Upper lobe of right lung (tissue), 1 donor: ENCODE data around the gene CITED1. TPM values are rescaled to one million over a fixed set of nuclear protein-coding genes. Genes with fewer than 3 reads are reported as not detected.

Experiments
- ATAC-seq: fragments of 200-7000 bp; cut with Tn5 transposase; one replicate; pipeline ENCODE4 v1.9.1; 2020; ENCODE audit warnings: mild to moderate bottlenecking, moderate library complexity
- DNase-seq: peaks from one replicate; pipeline ENCODE4 v3.0.0-alpha.2; 2020
- H3K27ac ChIP-seq: fragments of 200-600 bp; one replicate; pipeline ENCODE4 v1.8.0; 2022
- H3K27me3 ChIP-seq: fragments of 200-600 bp; one replicate; pipeline ENCODE4 v1.8.0; 2022; ENCODE audit warnings: mild to moderate bottlenecking
- H3K36me3 ChIP-seq: fragments of 200-600 bp; one replicate; pipeline ENCODE4 v1.8.0; 2022
- H3K4me1 ChIP-seq: fragments of 200-600 bp; one replicate; pipeline ENCODE4 v1.8.0; 2022
- H3K4me3 ChIP-seq: fragments of 200-600 bp; one replicate; pipeline ENCODE4 v1.8.0; 2022; ENCODE audit warnings: mild to moderate bottlenecking
- H3K9me3 ChIP-seq: fragments of 200-600 bp; one replicate; pipeline ENCODE4 v1.8.0; 2022
- intact Hi-C: fragments of 100-400 bp; cut with DNase I; formaldehyde crosslinking; loops from one replicate; pipeline ENCODE4 v1.11.0; 2022
- total RNA-seq: library from RNA; stranded (reverse); fragmentation: NEBNext Ultra II Directional; extraction: Animal tissue kit (Norgen Biotek cat#: 25700); gene quantifications from one replicate; pipeline ENCODE4 v1.2.1, GENCODE V29; 2021
- TF ChIP-seq, protein P1 (sequence below): fragments of 200-600 bp; IDR thresholded peaks from one replicate; pipeline ENCODE4 v1.8.0; 2022; ENCODE audit warnings: antibody characterized with exemption
- donor health status: DM: no; HTN: yes; CAD: no; lungs with severe emphysema.

The CITED1 gene
- total RNA-seq, 1 donor from 2014 or later: 0.43 TPM

DNA sequence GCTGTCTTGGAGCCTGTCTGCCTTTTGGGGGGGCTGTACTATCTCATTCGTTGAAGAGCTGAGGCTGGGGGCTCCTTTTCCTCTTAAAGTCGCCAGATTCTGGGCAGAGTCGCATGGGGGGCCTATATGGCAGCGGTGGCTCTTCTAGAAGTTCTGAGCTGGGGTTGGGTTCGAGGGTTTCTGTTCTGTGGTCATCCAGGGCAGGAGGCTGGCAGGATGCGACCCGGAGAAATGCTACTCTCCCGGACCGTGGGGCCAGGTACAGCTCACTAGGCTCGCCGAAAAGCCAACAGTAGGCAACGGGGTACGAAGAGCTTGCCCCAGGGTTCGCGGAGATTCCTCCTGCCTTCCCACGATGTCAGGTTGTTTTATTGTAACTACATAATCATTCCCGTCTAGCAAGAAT, 1.9 kb upstream of the CITED1 start:
- DNase-seq (no peak), ATAC-seq (no peak)
- Histone ChIP-seq H3K27me3 (peaks cover 7% of the 10 kb centered on the region), H3K9me3 (no peaks in the 10 kb centered on the region), H3K4me1 (peaks cover 7% of the 10 kb centered on the region), H3K4me3 (peak overlapping the region; percentile 46), H3K27ac (no peak overlapping the region), H3K36me3 (no peaks in the 10 kb centered on the region)
- intact Hi-C loops: no loop called here
- TF ChIP-seq, protein P1, sequence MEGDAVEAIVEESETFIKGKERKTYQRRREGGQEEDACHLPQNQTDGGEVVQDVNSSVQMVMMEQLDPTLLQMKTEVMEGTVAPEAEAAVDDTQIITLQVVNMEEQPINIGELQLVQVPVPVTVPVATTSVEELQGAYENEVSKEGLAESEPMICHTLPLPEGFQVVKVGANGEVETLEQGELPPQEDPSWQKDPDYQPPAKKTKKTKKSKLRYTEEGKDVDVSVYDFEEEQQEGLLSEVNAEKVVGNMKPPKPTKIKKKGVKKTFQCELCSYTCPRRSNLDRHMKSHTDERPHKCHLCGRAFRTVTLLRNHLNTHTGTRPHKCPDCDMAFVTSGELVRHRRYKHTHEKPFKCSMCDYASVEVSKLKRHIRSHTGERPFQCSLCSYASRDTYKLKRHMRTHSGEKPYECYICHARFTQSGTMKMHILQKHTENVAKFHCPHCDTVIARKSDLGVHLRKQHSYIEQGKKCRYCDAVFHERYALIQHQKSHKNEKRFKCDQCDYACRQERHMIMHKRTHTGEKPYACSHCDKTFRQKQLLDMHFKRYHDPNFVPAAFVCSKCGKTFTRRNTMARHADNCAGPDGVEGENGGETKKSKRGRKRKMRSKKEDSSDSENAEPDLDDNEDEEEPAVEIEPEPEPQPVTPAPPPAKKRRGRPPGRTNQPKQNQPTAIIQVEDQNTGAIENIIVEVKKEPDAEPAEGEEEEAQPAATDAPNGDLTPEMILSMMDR: no peak

- Histone ChIP-seq H3K27me3 (peaks cover 7% of the 10 kb centered on the region), H3K9me3 (no peaks in the 10 kb centered on the region), H3K27ac (no peak overlapping the region), H3K4me3 (peak overlapping the region; percentile 46), H3K36me3 (no peaks in the 10 kb centered on the region), H3K4me1 (peaks cover 7% of the 10 kb centered on the region)
- TF ChIP-seq, protein P1: no peak
- intact Hi-C loops: no loop called here
- ATAC-seq: peak; percentile 89
- DNase-seq: peak; percentile 73
Measured at GRCh38 chrX:72306851-72307645, 1.3 kb upstream of the CITED1 start.

- peaks cover 7% of the 10 kb centered on the region for H3K4me1 ChIP-seq
- no peak overlapping the region for H3K27ac ChIP-seq
- intact Hi-C loops: no loop called here
- no peaks in the 10 kb centered on the region for H3K36me3 ChIP-seq
- TF ChIP-seq, protein P1: no peak
- no peak for DNase-seq
- H3K4me3 ChIP-seq: peak overlapping the region; percentile 46
- ATAC-seq: no peak
- H3K9me3 ChIP-seq: no peaks in the 10 kb centered on the region
- H3K27me3 ChIP-seq: peaks cover 7% of the 10 kb centered on the region
Measured at GRCh38 chrX:72306085-72306801, 529 bp upstream of the CITED1 start.

DNA sequence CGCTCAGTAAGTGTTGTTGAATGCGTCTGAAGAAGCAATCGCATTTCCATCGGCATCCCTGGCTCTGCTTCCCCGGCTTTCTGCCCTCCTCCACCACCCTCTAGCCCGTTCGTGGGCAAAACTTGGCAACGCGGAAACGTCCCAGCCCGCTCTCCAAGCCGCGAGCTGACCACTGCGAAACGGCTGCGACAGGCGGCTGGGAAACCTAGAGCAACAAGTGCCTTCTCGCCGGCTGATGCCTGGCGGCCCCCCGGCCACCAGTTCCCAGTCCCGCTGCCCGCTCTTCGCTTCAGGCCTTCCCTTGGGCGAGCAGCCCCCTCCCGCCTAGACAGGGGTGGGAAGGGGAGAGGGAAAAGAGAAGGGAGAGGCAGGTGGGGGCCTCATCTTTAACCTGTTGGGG, 837 bp downstream of the CITED1 start:
- ATAC-seq: no peak
- intact Hi-C loops: no loop called here
- TF ChIP-seq, protein P1: no peak
- Histone ChIP-seq H3K27me3 (peaks cover 7% of the 10 kb centered on the region), H3K4me3 (peak overlapping the region; percentile 46), H3K4me1 (peaks cover 7% of the 10 kb centered on the region), H3K36me3 (no peaks in the 10 kb centered on the region), H3K9me3 (no peaks in the 10 kb centered on the region), H3K27ac (no peak overlapping the region)
- no peak for DNase-seq

DNA sequence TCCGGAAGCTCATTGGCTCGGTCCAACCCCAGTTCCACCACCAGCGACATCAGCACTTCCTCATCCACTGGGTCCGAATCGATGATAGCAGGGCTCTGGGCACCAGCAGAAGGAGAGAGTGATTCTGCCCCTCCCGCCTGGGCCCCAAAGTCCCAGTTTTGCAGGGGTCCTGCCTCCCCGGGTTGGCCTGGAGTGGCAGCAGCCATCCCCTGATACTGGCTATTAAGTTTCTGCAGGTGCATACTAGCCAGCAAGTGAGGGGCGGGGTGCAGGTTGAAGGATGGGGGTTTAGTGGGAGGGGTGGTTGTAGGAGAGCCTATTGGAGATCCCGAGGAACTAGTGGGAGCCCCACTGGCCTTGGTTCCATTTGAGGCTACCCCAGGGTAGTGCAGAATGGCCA, 3.9 kb downstream of the CITED1 start:
- Histone ChIP-seq H3K9me3 (no peaks in the 10 kb centered on the region), H3K36me3 (no peaks in the 10 kb centered on the region), H3K4me1 (no peaks in the 10 kb centered on the region), H3K27ac (no peak overlapping the region), H3K27me3 (peaks cover 4% of the 10 kb centered on the region), H3K4me3 (no peak overlapping the region)
- intact Hi-C loops: no loop called here
- TF ChIP-seq, protein P1: no peak
- DNase-seq (no peak), ATAC-seq (no peak)
